ENCODE results near the gene LIM2.

- TF ChIP-seq PREB (CRISPR knock-in tag; IDR thresholded peaks at IDR 0.05; ENCODE audit: borderline replicate concordance), result no peak
- no peak for TF ChIP-seq MAX (CRISPR knock-in tag; IDR thresholded peaks at IDR 0.05)
- no peak for TF ChIP-seq ZNF219 (CRISPR knock-in tag; IDR thresholded peaks at IDR 0.05; ENCODE audit: borderline replicate concordance)
- no peak for TF ChIP-seq CTCF (IDR thresholded peaks at IDR 0.05)
- no peak for TF ChIP-seq NR3C1 (CRISPR knock-in tag; conservative IDR thresholded peaks at IDR 0.05; ENCODE audit: low read depth)
- no peak for TF ChIP-seq IRF2 (CRISPR knock-in tag; IDR thresholded peaks at IDR 0.05; ENCODE audit: borderline replicate concordance, low read depth)
- TF ChIP-seq ZNF532 (CRISPR knock-in tag; IDR thresholded peaks at IDR 0.05; ENCODE audit: borderline replicate concordance), result no peak
- TF ChIP-seq CREM (CRISPR knock-in tag; IDR thresholded peaks at IDR 0.05), result no peak
- TF ChIP-seq E2F1 (CRISPR knock-in tag; IDR thresholded peaks at IDR 0.05), result no peak
- no peak for TF ChIP-seq USF2 (CRISPR knock-in tag; IDR thresholded peaks at IDR 0.05)
- no peak for TF ChIP-seq MLX (CRISPR knock-in tag; IDR thresholded peaks at IDR 0.05)
- TF ChIP-seq NR1H2 (CRISPR knock-in tag; IDR thresholded peaks at IDR 0.05), result no peak
Measured at GRCh38 chr19:51386882-51387520, 773 bp downstream of the LIM2 start.

All from WTC11 (cell line).